ENCODE data around the gene WDR48. TPM values are rescaled to one million over a fixed set of nuclear protein-coding genes. Genes with fewer than 3 reads are reported as not detected.

The WDR48 gene
- total and polyA plus RNA-seq, 5 experiments from 2014 or later, result 32.7 to 70.8 (median 37.3) TPM

GRCh38 chr3:39139442-39139841 is 87.6 kb downstream of the WDR48 start:
- Mint-ChIP-seq H3K4me3 (no peak overlapping the region), H3K36me3 (peaks cover 0 to 35% (median 12%) of the 10 kb centered on the region in 3 donors), H3K9me3 (no peaks in the 10 kb centered on the region), H3K4me1 (peaks cover 14 to 32% (median 24%) of the 10 kb centered on the region in 4 donors), H3K27ac (peak overlapping the region in 5 of 10 donors; percentile 7 to 90 (median 17)), H3K27me3 (no peaks in the 10 kb centered on the region)
- DNase-seq (no peak), ATAC-seq (no peak)
- POLR2A ChIA-PET, result no interaction called here

DNA sequence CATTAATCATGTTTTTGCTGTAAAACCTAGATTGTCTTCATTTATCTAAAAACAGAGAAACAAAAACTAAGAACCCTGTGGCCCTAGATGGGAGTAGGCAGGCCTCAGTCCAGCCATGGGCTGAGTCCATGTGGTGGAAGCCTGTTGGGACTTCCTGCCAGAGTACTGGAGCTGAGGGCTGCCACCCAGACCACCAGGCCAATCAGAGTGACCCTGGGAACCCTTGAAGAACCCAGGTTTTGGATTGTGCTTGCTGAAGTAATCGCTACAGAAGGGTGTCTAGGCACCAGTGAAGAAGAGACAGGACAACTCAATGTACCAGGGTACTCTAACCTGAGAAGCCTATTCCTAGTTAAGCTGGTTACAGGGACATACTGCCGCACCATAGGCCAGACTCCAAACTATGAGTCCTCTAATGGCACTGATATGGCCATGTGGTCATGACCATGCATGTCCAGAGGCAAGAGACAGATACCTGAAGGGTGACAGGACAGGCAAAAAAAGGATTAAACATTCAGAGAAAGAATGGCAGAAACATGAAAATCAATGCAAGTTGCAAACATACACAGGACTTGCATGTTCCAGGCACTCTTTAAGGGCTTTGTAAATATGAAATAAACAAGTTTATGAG is 88.6 kb downstream of the WDR48 start:
- Mint-ChIP-seq H3K4me3 (no peak overlapping the region), H3K4me1 (peaks cover 13 to 35% (median 28%) of the 10 kb centered on the region in 4 donors), H3K27me3 (no peaks in the 10 kb centered on the region), H3K36me3 (peaks cover 0 to 45% (median 15%) of the 10 kb centered on the region in 3 donors), H3K9me3 (no peaks in the 10 kb centered on the region), H3K27ac (peak overlapping the region in 7 of 10 donors; percentile 7 to 92 (median 59))
- peak in 1 of 2 donors; percentile 3 for ATAC-seq
- DNase-seq, result no peak
- POLR2A ChIA-PET, result interaction anchor here (0.8 kb wide), 1 partner anchor 9 kb away, joined by 3 read pairs; no protein-coding TSS in a partner anchor

- Mint-ChIP-seq H3K4me3 (peak overlapping the region in 3 of 10 donors; percentile 11 to 62 (median 18)), H3K27me3 (no peaks in the 10 kb centered on the region), H3K27ac (peak overlapping the region in 7 of 10 donors; percentile 19 to 91 (median 71)), H3K36me3 (peaks cover 0 to 54% (median 15%) of the 10 kb centered on the region in 3 donors), H3K4me1 (peaks cover 18 to 42% (median 35%) of the 10 kb centered on the region in 4 donors), H3K9me3 (no peaks in the 10 kb centered on the region)
- POLR2A ChIA-PET, result interaction anchor here (0.8 kb wide), 1 partner anchor 10 kb away, joined by 3 read pairs; no protein-coding TSS in a partner anchor
- ATAC-seq, result peak in 1 of 2 donors; percentile 6
- no peak for DNase-seq
Measured at GRCh38 chr3:39141171-39141995, 89.6 kb downstream of the WDR48 start.

DNA sequence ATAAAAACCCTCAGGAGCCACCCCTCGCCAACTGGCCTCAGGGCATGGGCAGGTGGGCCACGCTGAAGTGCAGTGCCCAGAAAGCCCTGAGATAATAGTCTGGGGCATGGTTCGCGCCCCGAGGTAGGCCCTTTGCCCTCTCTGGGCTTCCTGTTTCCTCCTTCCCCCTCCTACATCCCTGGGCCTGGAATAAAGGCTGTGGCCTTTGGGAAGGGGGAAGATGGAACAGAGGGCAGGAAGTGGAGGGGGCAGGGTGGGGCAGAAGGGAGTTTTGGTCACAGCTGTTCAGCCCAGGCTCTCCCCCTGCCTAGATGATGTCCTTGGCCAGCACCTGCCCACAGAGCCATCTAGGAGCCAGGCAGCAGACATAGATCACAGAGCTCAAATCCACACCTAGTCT is 90.3 kb downstream of the WDR48 start:
- H3K27ac Mint-ChIP-seq, result peak overlapping the region in 6 of 10 donors; percentile 19 to 91 (median 64)
- H3K36me3 Mint-ChIP-seq, result peaks cover 0 to 61% (median 15%) of the 10 kb centered on the region in 3 donors
- no peaks in the 10 kb centered on the region for H3K27me3 Mint-ChIP-seq
- H3K4me3 Mint-ChIP-seq, result peak overlapping the region in 1 of 10 donors; percentile 62
- DNase-seq (no peak), ATAC-seq (no peak)
- H3K9me3 Mint-ChIP-seq, result no peaks in the 10 kb centered on the region
- peaks cover 20 to 49% (median 42%) of the 10 kb centered on the region in 4 donors for H3K4me1 Mint-ChIP-seq
- POLR2A ChIA-PET, result no interaction called here

- no peak overlapping the region for H3K4me3 Mint-ChIP-seq
- ATAC-seq (no peak), DNase-seq (no peak)
- POLR2A ChIA-PET, result interaction anchor here (1.0 kb wide), 1 partner anchor 35 kb away, joined by 4 read pairs; the partner anchor contains the start of genes GORASP1 and TTC21A
- H3K36me3 Mint-ChIP-seq, result peaks cover 0 to 61% (median 15%) of the 10 kb centered on the region in 3 donors
- H3K4me1 Mint-ChIP-seq, result peaks cover 27 to 61% (median 52%) of the 10 kb centered on the region in 4 donors
- no peaks in the 10 kb centered on the region for H3K9me3 Mint-ChIP-seq
- peak overlapping the region in 4 of 10 donors; percentile 10 to 69 (median 56) for H3K27ac Mint-ChIP-seq
- H3K27me3 Mint-ChIP-seq, result no peaks in the 10 kb centered on the region
Measured at GRCh38 chr3:39143051-39143885, 91.5 kb downstream of the WDR48 start.

- Mint-ChIP-seq H3K36me3 (peaks cover 0 to 61% (median 15%) of the 10 kb centered on the region in 3 donors), H3K27me3 (no peaks in the 10 kb centered on the region), H3K4me3 (peak overlapping the region in 2 of 10 donors; percentile 4 to 51), H3K4me1 (peaks cover 37 to 65% (median 62%) of the 10 kb centered on the region in 4 donors), H3K27ac (peak overlapping the region in 6 of 10 donors; percentile 19 to 84 (median 45)), H3K9me3 (no peaks in the 10 kb centered on the region)
- no peak for DNase-seq
- POLR2A ChIA-PET, result interaction anchor here (1.0 kb wide), 1 partner anchor 36 kb away, joined by 4 read pairs; the partner anchor contains the start of genes GORASP1 and TTC21A
- no peak for ATAC-seq
Measured at GRCh38 chr3:39144095-39144747, 92.4 kb downstream of the WDR48 start.

DNA sequence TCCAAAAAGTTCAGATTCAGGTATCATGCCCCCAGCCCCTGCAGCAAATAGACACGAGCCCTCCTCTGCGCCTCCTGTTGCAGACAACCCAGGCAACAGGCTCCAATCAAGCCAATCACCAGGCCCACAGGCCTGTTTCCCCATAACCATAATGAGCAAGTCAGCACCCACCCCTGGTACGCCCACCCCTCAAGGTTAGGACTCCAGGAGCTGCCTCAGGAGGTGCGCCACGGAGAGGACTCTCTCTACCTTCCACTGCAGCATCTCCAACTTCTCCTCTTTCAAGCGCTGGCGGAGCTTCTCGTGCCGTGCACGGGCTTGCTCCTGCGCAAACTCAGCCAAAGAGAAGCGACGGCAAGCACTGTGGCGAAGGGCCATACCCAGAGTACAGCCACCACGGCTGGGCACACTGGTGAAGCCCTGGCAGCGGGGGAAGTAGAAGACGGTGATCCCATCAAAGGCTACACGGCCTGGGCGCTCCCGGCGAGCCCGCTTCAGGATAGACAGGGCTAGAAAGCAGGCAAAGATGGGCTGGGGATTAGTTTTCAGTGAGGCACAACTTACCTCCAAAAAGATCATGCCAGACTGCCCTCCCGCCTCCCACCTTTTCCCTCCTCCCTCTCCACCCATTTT is 93.0 kb downstream of the WDR48 start:
- Mint-ChIP-seq H3K27me3 (no peaks in the 10 kb centered on the region), H3K9me3 (no peaks in the 10 kb centered on the region), H3K4me1 (peaks cover 43 to 72% (median 67%) of the 10 kb centered on the region in 4 donors), H3K4me3 (peak overlapping the region in 2 of 10 donors; percentile 4 to 51), H3K27ac (peak overlapping the region in 7 of 10 donors; percentile 19 to 84 (median 48)), H3K36me3 (peaks cover 0 to 61% (median 15%) of the 10 kb centered on the region in 3 donors)
- POLR2A ChIA-PET, result no interaction called here
- DNase-seq, result no peak
- ATAC-seq, result no peak

DNA sequence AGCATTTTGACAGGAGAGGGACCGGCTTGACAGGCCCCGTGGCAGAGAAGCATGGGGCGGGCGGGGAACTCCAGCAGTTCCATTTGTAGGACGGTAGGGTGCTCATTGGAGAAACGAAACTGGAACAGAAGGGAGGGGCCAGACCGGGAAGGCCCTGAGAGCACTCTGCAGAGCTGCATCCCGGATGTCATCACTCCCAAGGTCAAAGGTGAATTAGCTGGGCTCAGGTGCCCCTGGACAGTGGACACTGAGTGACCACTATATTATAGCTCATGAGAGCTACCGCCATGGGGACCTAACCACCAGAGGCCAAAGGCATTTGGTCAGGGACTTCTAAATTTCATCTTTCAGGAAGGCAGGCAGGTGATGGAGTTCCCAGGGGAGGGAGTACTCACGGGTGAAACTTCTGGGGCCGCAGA is 94.3 kb downstream of the WDR48 start:
- H3K36me3 Mint-ChIP-seq, result peaks cover 0 to 57% (median 15%) of the 10 kb centered on the region in 3 donors
- POLR2A ChIA-PET, result no interaction called here
- H3K27me3 Mint-ChIP-seq, result no peaks in the 10 kb centered on the region
- H3K27ac Mint-ChIP-seq, result peak overlapping the region; percentile 31 to 99 (median 94)
- ATAC-seq (no peak), DNase-seq (no peak)
- H3K4me3 Mint-ChIP-seq, result peak overlapping the region; percentile 46 to 99 (median 90)
- peaks cover 55 to 80% (median 76%) of the 10 kb centered on the region in 4 donors for H3K4me1 Mint-ChIP-seq
- H3K9me3 Mint-ChIP-seq, result no peaks in the 10 kb centered on the region

Small RNAs within 50 kb of the gene (microRNA-seq; reads per million reads assigned to microRNA genes)
- not detected for gene MIR6822 (ENCODE audit: borderline microRNAs expressed)

Other genes with a start within 250 kb of the WDR48 start
- not detected for gene SCN10A, start 235.8 kb upstream of the WDR48 start, total RNA-seq
- gene SCN10A, start 235.8 kb upstream of the WDR48 start, polyA plus RNA-seq, result not detected
- under 1 TPM; 0.39 to 0.47 TPM for gene SCN11A, start 72 bp upstream of the WDR48 start, total RNA-seq
- gene SCN11A, start 72 bp upstream of the WDR48 start, polyA plus RNA-seq, result not detected
- gene GORASP1, start 55.6 kb downstream of the WDR48 start, total RNA-seq, result 10 to 100 TPM; 31.9 to 41.2 TPM
- 10 to 100 TPM; 10.2 to 13.8 (median 10.7) TPM for gene GORASP1, start 55.6 kb downstream of the WDR48 start, polyA plus RNA-seq
- gene TTC21A, start 55.7 kb downstream of the WDR48 start, total RNA-seq, result 1 to 10 TPM; 7.5 to 8.7 TPM
- under 1 TPM; 0.50 to 0.94 (median 0.57) TPM for gene TTC21A, start 55.7 kb downstream of the WDR48 start, polyA plus RNA-seq
- gene CSRNP1, start 101.6 kb downstream of the WDR48 start, total RNA-seq, result 10 to 100 TPM; 15.0 to 17.4 TPM
- gene CSRNP1, start 101.6 kb downstream of the WDR48 start, polyA plus RNA-seq, result 10 to 100 TPM in 2 of 3 donors, 1 to 10 TPM in 1; 8.0 to 17.1 (median 10.9) TPM
- not detected for gene XIRP1, start 140.6 kb downstream of the WDR48 start, total RNA-seq
- gene XIRP1, start 140.6 kb downstream of the WDR48 start, polyA plus RNA-seq, result not detected
- under 1 TPM; 0.66 to 0.96 TPM for gene CX3CR1, start 228.0 kb downstream of the WDR48 start, total RNA-seq
- gene CX3CR1, start 228.0 kb downstream of the WDR48 start, polyA plus RNA-seq, result 10 to 100 TPM in 1 of 3 donors, 1 to 10 TPM in 2; 2.8 to 61.8 (median 3.4) TPM